B cell (primary cell): ENCODE data around the gene CUBN.

Experiments used
- EZH2 ChIP-seq: IDR thresholded peaks from 2 replicates; pipeline ENCODE4 v1.6.1; 2012; ENCODE audit warnings: borderline replicate concordance, low read depth, mild to moderate bottlenecking, moderate library complexity, low read length; ENCODE audit not compliant: insufficient read depth, poor library complexity, severe bottlenecking
- TF ChIP-seq, protein P1 (sequence below): fragments of 200-600 bp; IDR thresholded peaks from one replicate; pipeline ENCODE4 v1.8.0; 2022; ENCODE audit warnings: antibody characterized with exemption, mild to moderate bottlenecking

DNA sequence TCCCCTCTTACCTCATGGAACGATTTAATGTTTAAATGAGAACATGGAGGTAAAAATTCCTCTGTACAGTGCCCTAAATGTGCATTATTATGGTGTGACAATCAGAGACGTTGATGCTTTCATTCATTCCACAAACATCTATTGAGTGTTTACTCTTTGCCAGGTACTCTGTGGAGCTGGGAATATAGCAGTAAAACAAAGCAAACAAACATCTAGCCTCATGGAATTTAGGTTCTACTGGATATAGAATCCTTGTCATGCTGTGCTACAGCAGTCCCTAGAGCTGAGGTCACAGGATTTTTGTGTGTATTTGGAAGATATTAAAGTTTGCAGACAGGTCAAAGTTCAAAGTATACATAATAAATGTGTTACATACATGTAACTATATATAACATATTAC, 140.7 kb downstream of the CUBN start:
- TF ChIP-seq, protein P1, sequence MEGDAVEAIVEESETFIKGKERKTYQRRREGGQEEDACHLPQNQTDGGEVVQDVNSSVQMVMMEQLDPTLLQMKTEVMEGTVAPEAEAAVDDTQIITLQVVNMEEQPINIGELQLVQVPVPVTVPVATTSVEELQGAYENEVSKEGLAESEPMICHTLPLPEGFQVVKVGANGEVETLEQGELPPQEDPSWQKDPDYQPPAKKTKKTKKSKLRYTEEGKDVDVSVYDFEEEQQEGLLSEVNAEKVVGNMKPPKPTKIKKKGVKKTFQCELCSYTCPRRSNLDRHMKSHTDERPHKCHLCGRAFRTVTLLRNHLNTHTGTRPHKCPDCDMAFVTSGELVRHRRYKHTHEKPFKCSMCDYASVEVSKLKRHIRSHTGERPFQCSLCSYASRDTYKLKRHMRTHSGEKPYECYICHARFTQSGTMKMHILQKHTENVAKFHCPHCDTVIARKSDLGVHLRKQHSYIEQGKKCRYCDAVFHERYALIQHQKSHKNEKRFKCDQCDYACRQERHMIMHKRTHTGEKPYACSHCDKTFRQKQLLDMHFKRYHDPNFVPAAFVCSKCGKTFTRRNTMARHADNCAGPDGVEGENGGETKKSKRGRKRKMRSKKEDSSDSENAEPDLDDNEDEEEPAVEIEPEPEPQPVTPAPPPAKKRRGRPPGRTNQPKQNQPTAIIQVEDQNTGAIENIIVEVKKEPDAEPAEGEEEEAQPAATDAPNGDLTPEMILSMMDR = no peak
- TF ChIP-seq EZH2 = no peak
